HepG2 (cell line): ENCODE data around the gene SLC2A13. TPM values are rescaled to one million over a fixed set of nuclear protein-coding genes. Genes with fewer than 3 reads are reported as not detected.

Experiments
- ATAC-seq: fragments of 200-7000 bp; cut with Tn5 transposase; 3 replicates; pipeline ENCODE4 v1.9.1; 2020; ENCODE audit warnings: mild to moderate bottlenecking, moderate library complexity
- BruUV-seq: library from RNA; stranded (reverse); fragments of 400-500 nt; replicated peaks from 2 replicates; lab custom pipeline; 2021; lab: Mats Ljungman, UMichigan
- CTCF ChIA-PET: fragments of 300-600 bp; formaldehyde crosslinking; extraction: SDS; loops from one replicate; lab custom pipeline; 2021; ENCODE audit warnings: low total read pairs, inconsistent platforms, low intra/inter-chr PET ratio; lab: Yijun Ruan, JAX
- POLR2A ChIA-PET: fragments of 350-600 bp; sonication (Branson Sonifier 250); formaldehyde crosslinking; loops from one replicate; lab custom pipeline; 2020; ENCODE audit warnings: antibody characterized with exemption, inconsistent platforms; lab: Yijun Ruan, JAX
- DNase-seq: peaks from one replicate; pipeline ENCODE4 v3.0.0-alpha.2; 2015; ENCODE audit warnings: low spot score
- FAIRE-seq: peaks from 3 replicates; lab custom pipeline; 2011; peaks lifted over from hg19 to GRCh38; lab: Jason Lieb, UNC
- H2AFZ ChIP-seq: one replicate; pipeline ENCODE4 v1.6.1; 2011; ENCODE audit warnings: low read length, inconsistent platforms
- H3K27ac ChIP-seq: fragments of 300-600 bp; 3 replicates; pipeline ENCODE4 v1.8.0; 2011; ENCODE audit warnings: mixed run types, mild to moderate bottlenecking, mixed read lengths, low read length, inconsistent platforms; ENCODE audit not compliant: insufficient read depth; ENCODE audit errors: extremely low read length
- H3K27me3 ChIP-seq, 2 experiments: fragments of 200-600 bp in 1 of 2; 2 replicates in 1 of 2; 3 replicates in 1 of 2; pipeline versions ENCODE4 v1.6.0 to v1.8.0; 2011; ENCODE audit warnings: low read length in 2 of 2, mild to moderate bottlenecking in 2 of 2, moderate library complexity in 2 of 2, inconsistent platforms in 1 of 2; ENCODE audit not compliant: insufficient read depth in 2 of 2, control insufficient read depth in 1 of 2
- H3K36me3 ChIP-seq, 2 experiments: fragments of 200-600 bp in 1 of 2; replicated peaks in 1 of 2; 2 replicates in 1 of 2; 3 replicates in 1 of 2; pipeline versions ENCODE4 v1.5.1 to v1.8.0; 2011; ENCODE audit warnings: low read length in 2 of 2, inconsistent platforms in 1 of 2; ENCODE audit not compliant: insufficient read depth in 2 of 2, control insufficient read depth in 1 of 2
- H3K4me1 ChIP-seq: 2 replicates; pipeline ENCODE4 v1.5.1; 2012; ENCODE audit warnings: low read length, inconsistent platforms; ENCODE audit not compliant: insufficient read depth
- H3K4me2 ChIP-seq: 2 replicates; pipeline ENCODE4 v1.6.0; 2011; ENCODE audit warnings: low read depth, low read length, inconsistent platforms
- H3K4me3 ChIP-seq, 3 experiments: fragments of 200-600 bp in 1 of 3; sonication (generic), shearing (Covaris generic) in 1 of 3; replicated peaks in 1 of 3; 2 replicates each; pipeline ENCODE4 v1.5.1; 2011 to 2016; ENCODE audit warnings: low read length in 3 of 3, inconsistent platforms in 2 of 3, low read depth in 2 of 3, mild to moderate bottlenecking in 2 of 3, control low read depth in 1 of 3, mixed read lengths in 1 of 3; ENCODE audit not compliant: insufficient read depth in 1 of 3
- H3K79me2 ChIP-seq: one replicate; pipeline ENCODE4 v1.6.1; 2011; ENCODE audit warnings: low read length, inconsistent platforms; ENCODE audit not compliant: insufficient read depth
- H3K9ac ChIP-seq: 2 replicates; pipeline ENCODE4 v1.6.0; 2011; ENCODE audit warnings: mild to moderate bottlenecking, low read depth, low read length, inconsistent platforms; ENCODE audit not compliant: insufficient read depth
- H3K9me3 ChIP-seq: 2 replicates; pipeline ENCODE4 v1.5.1; 2012; ENCODE audit warnings: mild to moderate bottlenecking, low read length
- H4K20me1 ChIP-seq: 2 replicates; pipeline ENCODE4 v1.6.0; 2011; ENCODE audit warnings: inconsistent platforms, mild to moderate bottlenecking, low read length, moderate library complexity; ENCODE audit not compliant: insufficient read depth
- CEBPG ChIP-seq: IDR thresholded peaks from 2 replicates; pipeline ENCODE4 v1.6.1; 2016
- HMGXB3 ChIP-seq: sonication (generic); formaldehyde crosslinking; IDR thresholded peaks from 2 replicates; pipeline ENCODE4 v1.4.0; 2020; ENCODE audit warnings: missing genetic modification reagents, borderline replicate concordance
- KDM1A ChIP-seq: IDR thresholded peaks from 2 replicates; pipeline ENCODE4 v1.6.1; 2016; ENCODE audit warnings: missing compliant biosample characterization
- NKX3-1 ChIP-seq: sonication (generic); formaldehyde crosslinking; IDR thresholded peaks from 2 replicates; pipeline ENCODE4 v1.5.0; 2020; ENCODE audit warnings: missing genetic modification reagents
- PHF5A ChIP-seq: IDR thresholded peaks from one replicate; pipeline ENCODE4 v1.6.1; 2018; ENCODE audit warnings: low read depth, missing genetic modification reagents; ENCODE audit not compliant: unreplicated experiment
- SRSF4 ChIP-seq: fragments of 200-400 bp; formaldehyde crosslinking; IDR thresholded peaks from one replicate; pipeline ENCODE4 v1.6.1; 2018; ENCODE audit warnings: mild to moderate bottlenecking, low read depth, low read length, moderate library complexity; ENCODE audit not compliant: poor library complexity, severe bottlenecking
- TSC22D2 ChIP-seq: sonication (generic); formaldehyde crosslinking; IDR thresholded peaks from 2 replicates; pipeline ENCODE4 v1.5.1; 2020; ENCODE audit warnings: missing genetic modification reagents, mild to moderate bottlenecking, borderline replicate concordance
- ZNF44 ChIP-seq: sonication (generic); formaldehyde crosslinking; IDR thresholded peaks from 2 replicates; pipeline ENCODE4 v1.5.1; 2020; ENCODE audit warnings: mild to moderate bottlenecking, missing genetic modification reagents
- ZNF737 ChIP-seq: sonication (generic); formaldehyde crosslinking; IDR thresholded peaks from 2 replicates; pipeline ENCODE4 v1.5.0; 2020; ENCODE audit warnings: missing genetic modification reagents, mild to moderate bottlenecking, borderline replicate concordance
- ZNF841 ChIP-seq: sonication (generic); formaldehyde crosslinking; IDR thresholded peaks from 2 replicates; pipeline ENCODE4 v1.8.1; 2023; ENCODE audit warnings: missing genetic modification reagents, borderline replicate concordance
- ZSCAN21 ChIP-seq: sonication (generic); formaldehyde crosslinking; IDR thresholded peaks from 2 replicates; pipeline ENCODE4 v1.8.0; 2022; ENCODE audit warnings: mild to moderate bottlenecking, missing genetic modification reagents, moderate library complexity, borderline replicate concordance
- WGBS: methylation state at CpG from one replicate; pipeline ENCODE4 v1.1.6; 2017; ENCODE audit warnings: low lambda C conversion rate; 5-methylcytosine and 5-hydroxymethylcytosine counted together
- in situ Hi-C: cut with HindIII; loops from 2 replicates; pipeline ENCODE4 v1.10.0; 2017; ENCODE audit warnings: low pct_unique_long_range_greater_than_20kb; ENCODE audit not compliant: extremely low pct_ligation_motif_present
- intact Hi-C: fragments of 100-400 bp; cut with micrococcal nuclease; formaldehyde crosslinking; loops from one replicate; pipeline ENCODE4 v1.10.0; 2022; ENCODE audit not compliant: unreplicated experiment
- polyA plus RNA-seq, 8 experiments: library from polyadenylated mRNA; depleted of rRNA in 3 of 8; stranded (reverse) in 7 of 8; unstranded in 1 of 8; fragments of >200 nt; fragmentation: Illumina TruSeq in 4 of 8; extraction: Trizol in 4 of 8; gene quantifications; 2 replicates each; pipeline versions ENCODE4 v1.2.1 to v1.2.3, GENCODE V29; 2011 to 2016; ENCODE audit warnings: low read depth in 4 of 8, missing spikeins in 1 of 8, mixed read lengths in 1 of 8; ENCODE audit not compliant: insufficient read depth in 1 of 8
- total RNA-seq, 5 experiments: library from RNA; depleted of rRNA; stranded (reverse); fragments of >200 nt; fragmentation: Illumina TruSeq; extraction: Trizol; gene quantifications; 2 replicates each; pipeline ENCODE4 v1.2.3, GENCODE V29; 2016; ENCODE audit warnings: low read depth in 1 of 5

Gene SLC2A13
- total and polyA plus RNA-seq, 2 of the 13 experiments (the other 11 are each of a cell fraction or from before 2014, with no cell fraction given): 5.5 to 6.0 TPM

- TF ChIP-seq ZNF44 (CRISPR knock-in tag) (no peak), NKX3-1 (CRISPR knock-in tag) (no peak), PHF5A (CRISPR knock-in tag) (no peak), KDM1A (CRISPR knock-in tag) (no peak), ZNF737 (CRISPR knock-in tag) (no peak), HMGXB3 (CRISPR knock-in tag) (no peak), CEBPG (CRISPR knock-in tag) (no peak), SRSF4 (no peak), ZNF841 (CRISPR knock-in tag) (no peak), ZSCAN21 (CRISPR knock-in tag) (no peak), TSC22D2 (CRISPR knock-in tag) (no peak)
- Histone ChIP-seq H3K4me1 (no peaks in the 10 kb centered on the region), H3K4me2 (no peak overlapping the region), H3K9ac (no peak overlapping the region), H2AFZ (no peak overlapping the region), H4K20me1 (no peaks in the 10 kb centered on the region), H3K27me3 (no peaks in the 10 kb centered on the region), H3K27ac (no peak overlapping the region), H3K4me3 (no peak overlapping the region), H3K9me3 (peaks cover 5% of the 10 kb centered on the region; the same call in 1 of the 2 replicates), H3K36me3 (no peaks in the 10 kb centered on the region), H3K79me2 (no peaks in the 10 kb centered on the region)
- ATAC-seq (no peak), DNase-seq (no peak), FAIRE-seq (no peak)
- ChIA-PET CTCF (no interaction called here), POLR2A (no interaction called here)
- in situ Hi-C loops: no loop called here
- no TSS peak for BruUV-seq
- WGBS: 95% methylated on average over 2 of the region's 2 CpGs
- intact Hi-C loops: no loop called here
Observed at GRCh38 chr12:39884616-39885125, 221.2 kb downstream of the SLC2A13 start.
